ENCODE measurements around the gene PPM1H.

Gene PPM1H

DNA sequence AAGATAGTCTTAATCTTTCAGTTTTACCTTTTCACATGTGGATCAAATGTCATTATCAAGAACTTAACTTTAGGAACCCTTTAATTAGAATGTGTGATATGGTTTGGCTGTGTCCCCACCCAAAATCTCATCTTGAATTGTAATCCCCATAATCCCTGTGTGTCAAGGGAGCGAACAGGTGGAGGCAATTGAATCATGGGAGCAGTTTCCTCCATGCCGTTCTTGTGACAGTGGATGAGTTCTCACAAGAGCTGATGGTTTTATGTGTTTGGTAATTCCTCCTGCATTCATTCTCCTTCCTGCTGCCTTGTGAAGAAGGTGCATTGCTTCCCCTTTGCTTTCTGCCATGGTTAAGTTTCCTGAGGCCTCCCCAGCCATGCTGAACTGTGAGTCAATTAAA is 307.8 kb downstream of the PPM1H start:
- no peak overlapping the region for H3K4me3 ChIP-seq (ENCODE audit: low read depth, low read length)
- TF ChIP-seq, protein P1, sequence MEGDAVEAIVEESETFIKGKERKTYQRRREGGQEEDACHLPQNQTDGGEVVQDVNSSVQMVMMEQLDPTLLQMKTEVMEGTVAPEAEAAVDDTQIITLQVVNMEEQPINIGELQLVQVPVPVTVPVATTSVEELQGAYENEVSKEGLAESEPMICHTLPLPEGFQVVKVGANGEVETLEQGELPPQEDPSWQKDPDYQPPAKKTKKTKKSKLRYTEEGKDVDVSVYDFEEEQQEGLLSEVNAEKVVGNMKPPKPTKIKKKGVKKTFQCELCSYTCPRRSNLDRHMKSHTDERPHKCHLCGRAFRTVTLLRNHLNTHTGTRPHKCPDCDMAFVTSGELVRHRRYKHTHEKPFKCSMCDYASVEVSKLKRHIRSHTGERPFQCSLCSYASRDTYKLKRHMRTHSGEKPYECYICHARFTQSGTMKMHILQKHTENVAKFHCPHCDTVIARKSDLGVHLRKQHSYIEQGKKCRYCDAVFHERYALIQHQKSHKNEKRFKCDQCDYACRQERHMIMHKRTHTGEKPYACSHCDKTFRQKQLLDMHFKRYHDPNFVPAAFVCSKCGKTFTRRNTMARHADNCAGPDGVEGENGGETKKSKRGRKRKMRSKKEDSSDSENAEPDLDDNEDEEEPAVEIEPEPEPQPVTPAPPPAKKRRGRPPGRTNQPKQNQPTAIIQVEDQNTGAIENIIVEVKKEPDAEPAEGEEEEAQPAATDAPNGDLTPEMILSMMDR (IDR thresholded peaks at IDR 0.05; ENCODE audit: borderline replicate concordance, insufficient read depth, low read depth, low read length), result no peak

DNA sequence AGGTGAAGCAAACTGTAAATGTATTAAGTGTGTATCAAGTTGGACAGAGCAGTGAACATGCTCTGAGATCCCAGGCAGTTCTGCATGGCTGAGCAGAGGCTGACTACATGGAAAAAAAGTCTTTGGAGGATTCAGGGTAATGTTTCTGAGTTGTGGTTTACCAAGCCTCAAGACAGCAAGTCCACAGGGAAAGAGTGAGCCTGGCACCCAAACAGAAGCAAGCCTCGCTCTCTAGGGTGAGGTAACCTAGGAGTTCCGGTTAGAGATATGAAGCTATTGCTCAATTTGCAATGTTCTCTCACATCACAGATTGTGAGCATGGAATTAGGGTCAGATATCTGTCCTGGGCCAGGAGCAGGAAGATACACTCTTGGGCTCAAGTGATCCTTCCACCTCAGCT is 309.7 kb downstream of the PPM1H start:
- TF ChIP-seq, protein P1 (IDR thresholded peaks at IDR 0.05; ENCODE audit: borderline replicate concordance, insufficient read depth, low read depth, low read length), result no peak

DNA sequence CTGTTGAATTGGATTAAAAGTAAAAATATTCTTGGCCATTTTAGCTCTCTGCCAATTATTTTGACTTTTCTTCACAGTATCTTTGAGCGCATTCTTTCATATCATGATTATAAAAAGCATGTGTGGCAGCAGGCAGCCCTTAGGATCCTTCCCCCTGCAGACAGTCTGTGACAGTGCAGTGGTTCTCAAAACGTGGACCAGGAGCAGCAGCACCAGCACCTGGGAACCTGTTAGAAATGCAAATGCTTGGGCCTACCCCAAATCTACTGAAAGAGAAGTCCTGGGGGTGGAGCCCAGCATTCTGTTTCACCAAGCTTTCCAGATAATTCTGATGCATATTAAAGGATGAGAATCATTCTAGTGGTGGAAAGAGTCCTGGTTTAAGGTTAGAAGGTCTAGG is 312.8 kb downstream of the PPM1H start:
- H3K4me3 ChIP-seq (ENCODE audit: low read depth, low read length), result no peak overlapping the region
- TF ChIP-seq, protein P1 (IDR thresholded peaks at IDR 0.05; ENCODE audit: borderline replicate concordance, insufficient read depth, low read depth, low read length), result no peak

More for the DNA sequence above, 309.7 kb downstream of the PPM1H start:
- H3K4me3 ChIP-seq (ENCODE audit: low read depth, low read length), result no peak overlapping the region

DNA sequence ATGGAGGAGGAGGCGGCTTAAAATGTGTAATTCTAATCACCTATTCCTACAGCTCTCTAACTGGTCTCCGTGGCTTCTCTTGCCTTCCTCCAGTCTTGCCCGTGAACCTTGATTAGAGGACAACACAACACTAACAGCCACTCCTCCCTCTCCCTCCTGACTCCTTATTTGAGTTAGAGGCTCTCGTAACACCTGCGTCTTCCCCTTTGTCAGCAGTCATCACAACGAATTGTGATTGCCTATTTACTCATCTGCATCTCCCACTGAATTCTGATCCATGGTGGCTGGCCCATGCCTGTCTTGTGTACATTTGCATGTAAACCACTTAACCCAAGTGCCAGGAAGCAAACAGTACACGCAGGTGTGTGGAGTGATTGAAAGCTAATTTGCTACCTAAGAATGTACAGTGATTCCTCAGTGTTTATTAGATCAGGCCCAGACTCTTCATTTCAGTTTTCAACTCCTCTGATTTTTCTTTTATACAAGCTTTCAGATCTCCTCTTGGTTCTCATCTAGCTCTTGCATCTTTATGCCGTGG is 313.8 kb downstream of the PPM1H start:
- TF ChIP-seq, protein P1 (IDR thresholded peaks at IDR 0.05; ENCODE audit: borderline replicate concordance, insufficient read depth, low read depth, low read length), result no peak
- no peak overlapping the region for H3K4me3 ChIP-seq (ENCODE audit: low read depth, low read length)

DNA sequence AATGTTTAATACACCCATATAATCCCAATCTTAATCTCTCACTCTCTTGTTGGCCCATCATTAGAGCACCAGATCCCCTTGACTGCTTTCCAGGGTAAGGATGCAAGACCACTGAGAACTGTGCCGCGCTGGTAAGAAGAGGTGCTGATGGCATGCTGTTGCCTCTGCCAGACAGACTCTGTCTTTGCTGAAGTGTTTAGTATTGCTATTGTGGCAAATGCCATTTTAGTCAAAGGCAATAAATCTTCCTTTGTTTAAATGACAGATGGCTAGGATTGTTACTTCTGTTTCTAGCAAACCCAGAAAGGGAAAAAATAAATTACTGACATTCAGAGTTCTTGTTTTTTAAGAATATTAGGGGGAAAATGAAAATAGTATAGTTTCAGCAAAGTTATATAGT is 316.0 kb downstream of the PPM1H start:
- TF ChIP-seq, protein P1 (IDR thresholded peaks at IDR 0.05; ENCODE audit: borderline replicate concordance, insufficient read depth, low read depth, low read length), result no peak
- no peak overlapping the region for H3K4me3 ChIP-seq (ENCODE audit: low read depth, low read length)

DNA sequence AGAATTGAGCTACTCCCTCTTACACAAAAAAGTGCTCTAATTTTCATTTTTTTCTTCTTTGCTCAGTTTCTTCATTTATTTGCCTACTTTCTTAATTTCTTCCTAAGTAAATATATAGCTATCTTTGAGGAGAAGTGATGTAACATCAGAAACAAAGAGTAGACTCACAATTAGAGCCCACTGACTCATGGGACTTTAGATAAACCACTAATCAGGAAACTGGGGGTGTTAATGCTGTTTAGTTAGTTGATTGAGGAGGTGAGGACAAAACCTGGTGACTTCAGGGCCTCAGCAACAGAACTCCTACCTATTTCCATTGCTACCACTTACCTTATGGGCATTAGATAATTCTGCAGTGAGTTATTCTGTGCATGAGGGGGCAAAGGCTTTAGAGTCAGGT is 316.6 kb downstream of the PPM1H start:
- H3K4me3 ChIP-seq (ENCODE audit: low read depth, low read length), result no peak overlapping the region
- TF ChIP-seq, protein P1 (IDR thresholded peaks at IDR 0.05; ENCODE audit: borderline replicate concordance, insufficient read depth, low read depth, low read length), result no peak

DNA sequence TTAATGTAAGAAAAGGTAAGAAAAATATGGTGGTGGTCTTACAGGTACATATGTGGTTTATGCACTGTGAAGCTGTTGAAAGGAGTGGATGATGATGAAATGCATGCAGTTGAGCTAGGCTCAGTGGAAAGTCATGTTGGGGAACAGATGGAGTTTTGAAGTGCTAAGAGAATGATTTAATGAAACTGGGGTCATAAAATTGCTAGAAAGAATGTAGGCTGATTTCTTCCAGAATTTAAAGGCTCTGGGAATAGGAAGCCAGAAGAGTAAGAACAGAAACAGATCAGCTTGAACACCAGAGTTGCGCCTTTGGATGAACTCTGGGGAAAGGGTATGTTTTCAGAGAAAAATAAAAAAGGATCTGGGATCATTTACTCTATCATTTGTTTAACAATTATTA is 321.9 kb downstream of the PPM1H start:
- no peak overlapping the region for H3K4me3 ChIP-seq (ENCODE audit: low read depth, low read length)
- TF ChIP-seq, protein P1 (IDR thresholded peaks at IDR 0.05; ENCODE audit: borderline replicate concordance, insufficient read depth, low read depth, low read length), result no peak

All from GM12875 (cell line).